Measurements from ENCODE around the gene PLCL1.
"Not testable (repeated sequence)": the region's sequence is repeated elsewhere in the genome, so short reads cannot be mapped to it uniquely, and the experiment has no call there.

Gene PLCL1

DNA sequence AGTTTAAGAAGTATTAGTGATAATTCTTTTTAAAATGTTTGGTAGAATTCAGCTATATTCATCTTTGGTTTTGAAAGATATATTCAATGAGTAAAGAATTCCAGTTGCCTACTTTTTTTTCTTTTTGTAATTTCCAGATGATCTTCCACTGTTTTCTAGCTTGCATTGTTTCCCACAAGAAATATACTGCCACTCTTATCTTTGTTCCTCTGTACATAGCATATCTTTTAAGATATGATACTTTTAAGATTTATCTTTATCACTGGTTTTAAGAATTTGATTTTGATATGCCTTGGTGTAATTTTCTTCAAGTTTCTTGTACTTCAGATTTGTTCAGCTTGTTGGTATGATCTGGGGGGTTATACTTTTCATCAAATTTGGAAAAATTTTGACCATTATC is 374.4 kb downstream of the PLCL1 start:
- DNase-seq (ENCODE audit: low read depth), result no peak

- DNase-seq (ENCODE audit: low read depth), result no peak
These were observed 381.9 kb downstream of the PLCL1 start for GRCh38 chr2:198186257-198186656.

- no peak for DNase-seq (ENCODE audit: low read depth)
These were observed 383.4 kb downstream of the PLCL1 start for GRCh38 chr2:198187841-198188240.

- no peak for DNase-seq (ENCODE audit: low read depth)
These were observed 384.6 kb downstream of the PLCL1 start for GRCh38 chr2:198188982-198189381.

- no peak for DNase-seq (ENCODE audit: low read depth)
These were observed 387.3 kb downstream of the PLCL1 start for GRCh38 chr2:198191651-198192050.

- not testable (repeated sequence) for DNase-seq (ENCODE audit: low read depth)
These were observed 392.2 kb downstream of the PLCL1 start for GRCh38 chr2:198196556-198196955.

All from HS-5 (cell line).